MG63 (cell line): Measurements from ENCODE around the gene PHLPP1. TPM values are rescaled to one million over a fixed set of nuclear protein-coding genes. Genes with fewer than 3 reads are reported as not detected.
A peak's percentile ranks its signal among the peaks of the same experiment; 100 is the strongest.

Experiments used
- DNase-seq: peaks from one replicate; pipeline ENCODE4 v3.0.0-alpha.2; 2020
- H3K27me3 ChIP-seq: fragments of 250-450 bp; sonication (Bioruptor Pico); 2 replicates; pipeline ENCODE4 v1.5.1; 2020; ENCODE audit warnings: mild to moderate bottlenecking, moderate library complexity
- H3K36me3 ChIP-seq: fragments of 250-450 bp; sonication (Bioruptor Pico); 2 replicates; pipeline ENCODE4 v1.5.1; 2020; ENCODE audit warnings: mild to moderate bottlenecking, moderate library complexity
- H3K4me3 ChIP-seq: fragments of 250-450 bp; sonication (Bioruptor Pico); 2 replicates; pipeline ENCODE4 v1.5.1; 2020; ENCODE audit warnings: mild to moderate bottlenecking, moderate library complexity
- H3K9me3 ChIP-seq: fragments of 250-450 bp; sonication (Bioruptor Pico); 2 replicates; pipeline ENCODE4 v1.5.1; 2020; ENCODE audit warnings: mild to moderate bottlenecking, moderate library complexity
- total RNA-seq: library from RNA; depleted of rRNA; stranded (reverse); fragments of >200 nt; shearing (Covaris generic); gene quantifications from 2 replicates; pipeline ENCODE4 v1.2.3, GENCODE V29; 2014; ENCODE audit warnings: low replicate concordance

The PHLPP1 gene
- total RNA-seq, 1 experiment from 2014 or later: 6.6 TPM

GRCh38 chr18:62939433-62939832, 224.1 kb downstream of the PHLPP1 start:
- Histone ChIP-seq H3K27me3 (no peaks in the 10 kb centered on the region), H3K36me3 (peaks cover 4% of the 10 kb centered on the region), H3K4me3 (no peak overlapping the region), H3K9me3 (no peaks in the 10 kb centered on the region)
- DNase-seq: no peak

DNA sequence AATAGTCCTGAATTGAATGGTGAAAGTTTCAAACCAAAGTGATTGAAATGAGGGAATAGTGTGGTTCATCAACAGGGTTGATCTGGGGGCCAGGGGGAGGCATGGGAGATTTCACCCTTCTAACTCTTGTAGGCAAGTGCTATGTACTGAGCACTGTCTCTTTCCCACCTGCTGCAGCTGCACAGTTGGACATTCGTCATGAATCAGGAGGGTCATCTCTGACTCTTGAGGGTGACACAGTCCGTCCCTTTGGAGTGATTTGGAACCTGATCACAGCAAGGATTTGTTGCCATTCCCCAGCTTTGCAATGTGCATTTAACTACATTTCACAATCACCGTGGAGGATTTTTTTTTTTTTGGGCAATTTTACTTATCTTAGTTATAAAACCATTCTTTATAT, 224.6 kb downstream of the PHLPP1 start:
- DNase-seq: no peak
- Histone ChIP-seq H3K27me3 (no peaks in the 10 kb centered on the region), H3K36me3 (peaks cover 4% of the 10 kb centered on the region), H3K4me3 (no peak overlapping the region), H3K9me3 (no peaks in the 10 kb centered on the region)

- H3K27me3 ChIP-seq: no peaks in the 10 kb centered on the region
- no peak for DNase-seq
- peaks cover 4% of the 10 kb centered on the region for H3K36me3 ChIP-seq
- H3K4me3 ChIP-seq: no peak overlapping the region
- H3K9me3 ChIP-seq: no peaks in the 10 kb centered on the region
These were observed 227.2 kb downstream of the PHLPP1 start for GRCh38 chr18:62942578-62942977.

DNA sequence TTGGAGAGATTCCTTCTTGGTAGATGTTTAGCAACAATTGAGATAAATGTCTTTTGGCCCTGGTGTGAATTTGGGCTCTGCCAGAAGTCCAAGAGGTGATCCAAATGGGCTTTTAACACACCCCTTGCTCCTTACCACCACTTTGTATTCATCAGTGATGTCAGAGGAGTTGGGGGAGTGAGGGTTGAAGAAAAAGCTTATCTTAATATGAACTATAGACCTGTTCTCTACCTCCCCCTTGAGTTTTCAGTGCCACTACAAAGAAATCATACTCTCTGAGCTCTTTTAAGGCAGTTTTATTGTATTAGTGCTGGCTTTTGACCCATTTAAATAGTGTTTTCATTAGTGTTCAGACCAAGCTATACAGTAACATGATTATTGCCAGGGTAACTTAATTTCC, 229.1 kb downstream of the PHLPP1 start:
- no peaks in the 10 kb centered on the region for H3K27me3 ChIP-seq
- DNase-seq: no peak
- H3K4me3 ChIP-seq: no peak overlapping the region
- H3K9me3 ChIP-seq: no peaks in the 10 kb centered on the region
- peaks cover 4% of the 10 kb centered on the region for H3K36me3 ChIP-seq

GRCh38 chr18:62948788-62949187, 233.4 kb downstream of the PHLPP1 start:
- no peaks in the 10 kb centered on the region for H3K27me3 ChIP-seq
- H3K4me3 ChIP-seq: no peak overlapping the region
- no peak for DNase-seq
- H3K9me3 ChIP-seq: no peaks in the 10 kb centered on the region
- H3K36me3 ChIP-seq: no peaks in the 10 kb centered on the region; the same call in 1 of the 2 replicates

- Histone ChIP-seq H3K27me3 (no peaks in the 10 kb centered on the region), H3K4me3 (no peak overlapping the region), H3K36me3 (no peaks in the 10 kb centered on the region; the same call in 1 of the 2 replicates), H3K9me3 (no peaks in the 10 kb centered on the region)
- DNase-seq: no peak
These were observed 234.9 kb downstream of the PHLPP1 start for GRCh38 chr18:62950246-62950645.

DNA sequence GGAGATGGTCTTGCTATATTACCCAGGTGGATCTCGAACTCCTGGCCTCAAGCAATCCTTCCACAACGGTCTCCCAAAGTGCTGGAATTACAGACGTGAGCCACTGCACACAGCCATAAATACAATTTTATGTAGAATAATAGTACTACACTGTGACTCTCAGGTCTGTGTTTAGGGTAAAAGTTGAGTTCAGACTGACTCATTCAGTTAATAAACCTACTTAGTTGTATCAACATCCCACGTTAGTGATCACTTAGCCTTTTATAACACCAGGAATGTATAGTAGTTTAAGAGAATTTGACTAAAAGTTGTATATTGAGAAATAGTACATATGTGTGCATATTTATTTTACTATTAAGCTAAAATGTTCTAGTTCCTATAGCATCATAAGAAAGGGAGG, 237.5 kb downstream of the PHLPP1 start:
- H3K9me3 ChIP-seq: no peaks in the 10 kb centered on the region
- no peaks in the 10 kb centered on the region for H3K27me3 ChIP-seq
- no peak for DNase-seq
- H3K4me3 ChIP-seq: no peak overlapping the region
- H3K36me3 ChIP-seq: no peaks in the 10 kb centered on the region; the same call in 1 of the 2 replicates

GRCh38 chr18:62953663-62954062, 238.3 kb downstream of the PHLPP1 start:
- H3K27me3 ChIP-seq: no peaks in the 10 kb centered on the region
- no peak overlapping the region for H3K4me3 ChIP-seq
- peaks cover 2% of the 10 kb centered on the region for H3K36me3 ChIP-seq
- no peaks in the 10 kb centered on the region for H3K9me3 ChIP-seq
- DNase-seq: no peak

DNA sequence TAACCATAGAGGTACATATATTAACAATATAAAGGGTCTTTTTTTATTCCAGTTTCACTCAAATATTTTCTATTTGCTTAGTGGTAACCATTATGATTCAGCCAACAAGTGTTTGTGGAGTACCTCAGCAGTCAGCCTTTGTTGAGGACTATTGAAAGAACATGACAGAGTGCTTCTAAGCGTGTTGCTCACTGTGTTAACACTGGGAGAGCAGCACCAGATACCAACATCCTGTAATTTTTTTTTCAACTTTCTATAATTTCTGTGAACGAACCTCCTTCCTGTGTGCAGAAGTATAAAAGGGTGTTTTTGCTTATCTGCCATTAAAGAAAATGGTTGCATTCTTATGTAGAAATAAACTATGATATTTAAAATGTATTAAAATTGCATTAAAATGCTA, 239.0 kb downstream of the PHLPP1 start:
- Histone ChIP-seq H3K27me3 (no peaks in the 10 kb centered on the region), H3K9me3 (no peaks in the 10 kb centered on the region), H3K4me3 (no peak overlapping the region), H3K36me3 (peaks cover 3% of the 10 kb centered on the region)
- DNase-seq: no peak

- Histone ChIP-seq H3K4me3 (no peak overlapping the region), H3K9me3 (no peaks in the 10 kb centered on the region), H3K36me3 (peaks cover 3% of the 10 kb centered on the region), H3K27me3 (no peaks in the 10 kb centered on the region)
- DNase-seq: peak; percentile 15
These were observed 242.6 kb downstream of the PHLPP1 start for GRCh38 chr18:62957885-62958472.

DNA sequence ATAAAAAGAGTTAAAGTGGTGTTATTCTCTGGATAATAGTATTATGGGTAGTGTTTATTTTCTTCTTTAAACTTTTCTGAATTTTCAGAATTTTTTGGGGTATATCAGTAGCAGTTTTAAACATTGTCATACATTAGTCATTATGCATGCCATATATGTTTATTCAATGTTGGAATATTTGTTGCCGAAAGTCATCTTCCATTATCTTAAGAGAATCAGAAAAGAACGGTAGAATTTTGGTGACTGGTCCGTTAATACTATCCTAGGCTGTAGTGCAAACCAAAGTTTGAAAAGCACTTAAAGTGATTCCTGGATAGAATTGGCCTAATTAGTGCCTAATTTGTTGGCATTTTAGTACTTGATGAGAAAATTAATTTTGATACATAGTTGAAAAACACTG, 244.1 kb downstream of the PHLPP1 start:
- no peaks in the 10 kb centered on the region for H3K27me3 ChIP-seq
- no peak overlapping the region for H3K4me3 ChIP-seq
- no peak for DNase-seq
- peaks cover 3% of the 10 kb centered on the region for H3K36me3 ChIP-seq
- no peaks in the 10 kb centered on the region for H3K9me3 ChIP-seq

DNA sequence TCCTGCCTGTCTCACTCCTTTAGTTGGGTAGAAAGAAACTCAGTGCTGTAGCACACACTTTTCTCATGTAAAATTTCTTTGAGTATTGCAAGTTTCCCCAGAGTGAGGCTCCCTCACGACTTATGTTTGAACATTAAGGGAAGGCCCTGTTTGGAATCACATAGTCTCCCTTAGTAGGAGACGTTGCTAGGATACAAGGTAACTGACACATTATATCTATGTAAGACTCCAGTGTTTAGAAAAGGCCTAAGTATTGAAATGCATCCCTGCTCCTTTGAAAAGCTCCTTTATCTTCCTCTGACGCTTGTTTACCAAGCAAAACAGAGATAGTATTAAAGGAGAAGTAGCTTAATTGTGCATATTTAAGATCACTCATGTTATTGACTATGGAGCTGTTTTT, 248.2 kb downstream of the PHLPP1 start:
- H3K9me3 ChIP-seq: no peaks in the 10 kb centered on the region
- DNase-seq: no peak
- H3K4me3 ChIP-seq: no peak overlapping the region
- peaks cover 3% of the 10 kb centered on the region; the same call in 1 of the 2 replicates for H3K36me3 ChIP-seq
- no peaks in the 10 kb centered on the region for H3K27me3 ChIP-seq

- no peak overlapping the region for H3K4me3 ChIP-seq
- H3K9me3 ChIP-seq: no peaks in the 10 kb centered on the region
- no peak for DNase-seq
- H3K27me3 ChIP-seq: no peaks in the 10 kb centered on the region
- no peaks in the 10 kb centered on the region; the same call in 1 of the 2 replicates for H3K36me3 ChIP-seq
These were observed 249.1 kb downstream of the PHLPP1 start for GRCh38 chr18:62964432-62964831.

GRCh38 chr18:62967089-62967488, 251.7 kb downstream of the PHLPP1 start:
- H3K9me3 ChIP-seq: no peaks in the 10 kb centered on the region
- H3K36me3 ChIP-seq: no peaks in the 10 kb centered on the region
- no peak for DNase-seq
- H3K4me3 ChIP-seq: no peak overlapping the region
- H3K27me3 ChIP-seq: no peaks in the 10 kb centered on the region

- DNase-seq: no peak
- no peaks in the 10 kb centered on the region for H3K9me3 ChIP-seq
- no peaks in the 10 kb centered on the region for H3K27me3 ChIP-seq
- no peak overlapping the region for H3K4me3 ChIP-seq
- peaks cover under 1% of the 10 kb centered on the region for H3K36me3 ChIP-seq
These were observed 258.3 kb downstream of the PHLPP1 start for GRCh38 chr18:62973689-62974088.

- H3K27me3 ChIP-seq: no peaks in the 10 kb centered on the region
- H3K36me3 ChIP-seq: peaks cover 4% of the 10 kb centered on the region
- no peak overlapping the region for H3K4me3 ChIP-seq
- DNase-seq: no peak
- H3K9me3 ChIP-seq: no peaks in the 10 kb centered on the region
These were observed 259.0 kb downstream of the PHLPP1 start for GRCh38 chr18:62974388-62974787.

DNA sequence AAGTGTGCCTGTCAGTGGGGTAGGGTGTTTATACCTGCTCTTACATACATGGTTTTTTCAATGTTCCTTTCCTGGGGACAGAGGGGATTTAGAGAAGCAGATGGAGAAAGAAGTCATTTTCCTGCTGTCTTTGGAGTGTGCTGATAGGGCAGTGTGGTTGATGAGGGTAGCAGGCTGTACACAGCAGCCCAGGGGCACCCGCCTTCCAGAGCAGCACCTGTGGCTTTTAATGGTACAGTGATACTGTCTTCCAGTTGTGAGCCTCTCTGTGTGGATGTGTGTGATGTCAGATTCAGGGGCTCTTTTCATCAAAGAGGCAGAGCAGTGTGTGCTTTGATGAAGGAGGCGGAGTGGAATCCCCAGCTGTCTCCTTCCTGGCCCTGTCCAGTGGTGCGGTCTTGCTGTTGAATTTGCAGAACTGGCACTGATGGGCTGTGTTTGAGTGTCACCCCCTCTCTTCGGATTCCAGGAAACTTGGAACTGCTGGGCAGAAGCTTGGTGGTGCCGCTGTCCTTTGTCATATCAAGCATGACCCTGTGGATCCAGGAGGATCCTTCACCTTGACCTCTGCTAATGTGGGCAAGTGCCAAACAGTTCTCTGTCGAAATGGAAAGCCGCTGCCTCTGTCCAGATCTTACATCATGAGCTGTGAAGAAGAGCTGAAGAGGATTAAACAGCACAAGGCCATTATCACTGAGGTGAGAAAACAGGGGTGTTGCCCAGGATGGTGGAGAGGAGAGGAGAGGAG, 259.8 kb downstream of the PHLPP1 start:
- Histone ChIP-seq H3K9me3 (no peaks in the 10 kb centered on the region), H3K27me3 (no peaks in the 10 kb centered on the region), H3K4me3 (no peak overlapping the region), H3K36me3 (peaks cover 4% of the 10 kb centered on the region)
- DNase-seq: no peak

- DNase-seq: no peak
- H3K9me3 ChIP-seq: no peaks in the 10 kb centered on the region
- peaks cover 4% of the 10 kb centered on the region for H3K36me3 ChIP-seq
- no peaks in the 10 kb centered on the region for H3K27me3 ChIP-seq
- no peak overlapping the region for H3K4me3 ChIP-seq
These were observed 260.4 kb downstream of the PHLPP1 start for GRCh38 chr18:62975785-62976184.
